HepG2 (cell line): ENCODE results near the gene C12orf60. TPM values are rescaled to one million over a fixed set of nuclear protein-coding genes. Genes with fewer than 3 reads are reported as not detected.

Source experiments
- ARID3A ChIP-seq: IDR thresholded peaks from 2 replicates; pipeline ENCODE4 v1.6.1; 2012; ENCODE audit warnings: low read depth, low read length, improper control_type of control experiment
- ARNT2 ChIP-seq: sonication (generic); formaldehyde crosslinking; IDR thresholded peaks from 2 replicates; pipeline ENCODE4 v1.8.0; 2022; ENCODE audit warnings: mild to moderate bottlenecking, low read depth, missing genetic modification reagents, moderate library complexity
- HIC2 ChIP-seq: sonication (generic); formaldehyde crosslinking; IDR thresholded peaks from 2 replicates; pipeline ENCODE4 v1.9.0; 2022; ENCODE audit warnings: low read depth, missing genetic modification reagents
- NRL ChIP-seq: sonication (generic); formaldehyde crosslinking; IDR thresholded peaks from 2 replicates; pipeline ENCODE4 v1.5.0; 2020; ENCODE audit warnings: missing genetic modification reagents, mild to moderate bottlenecking, moderate library complexity, borderline replicate concordance
- PAX8 ChIP-seq: sonication (generic); formaldehyde crosslinking; IDR thresholded peaks from 2 replicates; pipeline ENCODE4 v1.8.0; 2022; ENCODE audit warnings: mild to moderate bottlenecking, missing genetic modification reagents, borderline replicate concordance
- PAXIP1 ChIP-seq: sonication (generic); formaldehyde crosslinking; conservative IDR thresholded peaks from 2 replicates; pipeline ENCODE4 v1.4.0; 2020; ENCODE audit warnings: mild to moderate bottlenecking, missing genetic modification reagents, moderate library complexity
- POLR2AphosphoS5 ChIP-seq: IDR thresholded peaks from 2 replicates; pipeline ENCODE4 v1.6.1; 2012; ENCODE audit warnings: low read depth, low read length
- SMARCE1 ChIP-seq: fragments of 450-650 bp; IDR thresholded peaks from 2 replicates; pipeline ENCODE4 v1.6.1; 2017; ENCODE audit warnings: borderline replicate concordance
- SMC3 ChIP-seq: IDR thresholded peaks from 2 replicates; pipeline ENCODE4 v1.6.1; 2011; ENCODE audit warnings: low read length, improper control_type of control experiment
- THAP9 ChIP-seq: sonication (generic); formaldehyde crosslinking; IDR thresholded peaks from 2 replicates; pipeline ENCODE4; 2020; ENCODE audit warnings: missing genetic modification reagents, mild to moderate bottlenecking, borderline replicate concordance
- TOE1 ChIP-seq: sonication (generic); formaldehyde crosslinking; IDR thresholded peaks from 2 replicates; pipeline ENCODE4 v1.4.0; 2020; ENCODE audit warnings: mild to moderate bottlenecking, missing genetic modification reagents
- U2AF1 ChIP-seq: fragments of 200-400 bp; formaldehyde crosslinking; optimal IDR thresholded peaks from 2 replicates; pipeline ENCODE3; 2017; ENCODE audit warnings: mild to moderate bottlenecking, low read depth, low read length
- ZFP37 ChIP-seq: sonication (generic); formaldehyde crosslinking; IDR thresholded peaks from 2 replicates; pipeline ENCODE4 v1.4.0; 2020; ENCODE audit warnings: missing genetic modification reagents, borderline replicate concordance
- ZNF205 ChIP-seq: IDR thresholded peaks from 2 replicates; pipeline ENCODE4 v1.6.1; 2018; ENCODE audit warnings: missing biosample characterization, missing genetic modification reagents
- ZNF282 ChIP-seq: fragments of 450-650 bp; IDR thresholded peaks from 2 replicates; pipeline ENCODE4 v1.6.1; 2018; ENCODE audit not compliant: partially characterized antibody
- ZNF383 ChIP-seq: sonication (generic); formaldehyde crosslinking; IDR thresholded peaks from 2 replicates; pipeline ENCODE4 v1.4.0; 2020; ENCODE audit warnings: missing genetic modification reagents, mild to moderate bottlenecking, borderline replicate concordance
- ZNF567 ChIP-seq: sonication (generic); formaldehyde crosslinking; IDR thresholded peaks from 2 replicates; pipeline ENCODE4 v1.8.1; 2023; ENCODE audit warnings: mild to moderate bottlenecking, missing genetic modification reagents, borderline replicate concordance
- ZNF841 ChIP-seq: sonication (generic); formaldehyde crosslinking; IDR thresholded peaks from 2 replicates; pipeline ENCODE4 v1.8.1; 2023; ENCODE audit warnings: missing genetic modification reagents, borderline replicate concordance
- ZNF878 ChIP-seq: sonication (generic); formaldehyde crosslinking; IDR thresholded peaks from 2 replicates; pipeline ENCODE4 v1.8.1; 2023; ENCODE audit warnings: mild to moderate bottlenecking, missing genetic modification reagents, moderate library complexity
- ZNF891 ChIP-seq: sonication (generic); formaldehyde crosslinking; IDR thresholded peaks from 2 replicates; pipeline ENCODE4 v1.5.0; 2020; ENCODE audit warnings: mild to moderate bottlenecking, missing genetic modification reagents
- polyA plus RNA-seq, 8 experiments: library from polyadenylated mRNA; depleted of rRNA in 3 of 8; stranded (reverse) in 7 of 8; unstranded in 1 of 8; fragments of >200 nt; fragmentation: Illumina TruSeq in 4 of 8; extraction: Trizol in 4 of 8; gene quantifications; 2 replicates each; pipeline versions ENCODE4 v1.2.1 to v1.2.3, GENCODE V29; 2011 to 2016; ENCODE audit warnings: low read depth in 4 of 8, missing spikeins in 1 of 8, mixed read lengths in 1 of 8; ENCODE audit not compliant: insufficient read depth in 1 of 8
- total RNA-seq, 5 experiments: library from RNA; depleted of rRNA; stranded (reverse); fragments of >200 nt; fragmentation: Illumina TruSeq; extraction: Trizol; gene quantifications; 2 replicates each; pipeline ENCODE4 v1.2.3, GENCODE V29; 2016; ENCODE audit warnings: low read depth in 1 of 5

Gene C12orf60
- total and polyA plus RNA-seq, 2 of the 13 experiments (the other 11 are each of a cell fraction or from before 2014, with no cell fraction given), result 0.55 to 1.4 TPM

GRCh38 chr12:14774074-14774905, 29.2 kb upstream of the C12orf60 start (continued):
- no peak for TF ChIP-seq PAX8 (CRISPR knock-in tag)
- no peak for TF ChIP-seq TOE1
- TF ChIP-seq THAP9 (CRISPR knock-in tag), result no peak
- no peak for TF ChIP-seq ZNF383 (CRISPR knock-in tag)
- TF ChIP-seq SMARCE1, result no peak
- TF ChIP-seq PAXIP1 (CRISPR knock-in tag), result no peak
- peak; percentile 84 for TF ChIP-seq POLR2AphosphoS5
- no peak for TF ChIP-seq ZNF282
- no peak for TF ChIP-seq ARNT2
- no peak for TF ChIP-seq NRL (CRISPR knock-in tag)
- no peak for TF ChIP-seq ZFP37 (CRISPR knock-in tag)
- TF ChIP-seq ZNF878, result peak; percentile 45; the same call in 1 of the 2 replicates
- no peak for TF ChIP-seq ZNF841 (CRISPR knock-in tag)
- TF ChIP-seq HIC2 (CRISPR knock-in tag), result no peak
- no peak for TF ChIP-seq ZNF205 (CRISPR knock-in tag)
- TF ChIP-seq ZNF567, result no peak
- no peak for TF ChIP-seq ARID3A
- TF ChIP-seq U2AF1, result no peak
- no peak for TF ChIP-seq ZNF891 (CRISPR knock-in tag)
- TF ChIP-seq SMC3, result no peak
